GM23248 (cell line): ENCODE data around the gene ATL3.

Experiments used
- EZH2 ChIP-seq: fragments of 200-600 bp; sonication (generic); IDR thresholded peaks from 2 replicates; pipeline ENCODE4 v1.6.1; 2018; ENCODE audit warnings: antibody characterized with exemption, mild to moderate bottlenecking; ENCODE audit not compliant: insufficient read depth, poor library complexity, severe bottlenecking
- EZH2phosphoT487 ChIP-seq: fragments of 200-600 bp; sonication (generic); IDR thresholded peaks from 2 replicates; pipeline ENCODE4 v1.6.1; 2018; ENCODE audit warnings: antibody characterized with exemption, moderate library complexity, mild to moderate bottlenecking, low read depth; ENCODE audit not compliant: insufficient read depth

DNA sequence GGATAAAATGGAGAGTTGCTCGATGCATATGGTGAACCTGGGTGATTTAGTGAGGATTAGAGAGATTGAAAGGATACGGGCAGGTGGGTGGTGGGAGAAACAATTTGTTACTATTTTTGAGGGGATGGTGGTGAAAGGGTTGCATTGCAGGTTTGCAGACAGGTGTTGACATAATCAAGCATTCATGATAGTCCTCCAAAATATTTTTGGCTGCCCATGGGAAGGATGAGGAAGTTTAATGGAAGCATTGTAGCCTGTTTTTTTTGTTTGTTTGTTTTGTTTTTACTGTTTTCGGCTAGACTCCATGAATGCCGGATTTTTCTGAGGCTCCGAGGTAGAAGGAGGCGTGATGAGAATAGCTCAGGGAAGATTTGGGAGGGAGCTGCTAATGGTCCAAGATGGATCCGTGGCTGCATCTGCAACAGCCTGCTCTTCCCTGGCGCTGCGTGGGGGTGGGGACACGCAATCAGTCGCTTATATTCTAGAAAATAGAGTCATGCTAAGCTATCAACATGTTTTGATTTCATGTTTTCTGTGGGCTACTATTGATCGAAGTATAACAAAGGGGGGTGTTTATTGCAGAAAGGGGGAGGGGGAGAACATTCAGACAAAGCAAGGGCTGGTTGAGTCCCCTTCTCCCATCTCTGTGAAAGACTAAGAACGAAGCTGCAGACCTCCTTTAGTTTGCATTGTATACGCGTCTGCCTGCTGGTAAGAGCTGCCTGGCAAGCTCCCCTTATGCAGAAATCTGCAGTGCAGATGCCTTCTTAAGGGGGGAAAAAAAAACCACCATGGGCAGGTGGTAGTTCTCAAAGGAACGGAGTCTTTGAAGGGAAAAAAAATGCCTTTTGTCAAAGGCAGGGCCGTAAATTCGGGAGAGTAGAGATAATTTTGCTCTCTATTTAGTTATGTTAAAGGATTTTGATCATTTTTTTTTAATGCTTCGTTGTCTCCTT, 11.2 kb upstream of the ATL3 start:
- TF ChIP-seq EZH2 (no peak), EZH2phosphoT487 (no peak)
